VCaP (cell line): ENCODE results near the gene TMEM184B.

Experiments used
- H3K27ac ChIP-seq: fragments of 450-650 bp; 2 replicates; pipeline ENCODE4 v1.5.1; 2017
- TF ChIP-seq, protein P1 (sequence below): fragments of 450-650 bp; conservative IDR thresholded peaks from 2 replicates; pipeline ENCODE4 v1.5.1; 2017; ENCODE audit warnings: mild to moderate bottlenecking, moderate library complexity

TMEM184B gene

DNA sequence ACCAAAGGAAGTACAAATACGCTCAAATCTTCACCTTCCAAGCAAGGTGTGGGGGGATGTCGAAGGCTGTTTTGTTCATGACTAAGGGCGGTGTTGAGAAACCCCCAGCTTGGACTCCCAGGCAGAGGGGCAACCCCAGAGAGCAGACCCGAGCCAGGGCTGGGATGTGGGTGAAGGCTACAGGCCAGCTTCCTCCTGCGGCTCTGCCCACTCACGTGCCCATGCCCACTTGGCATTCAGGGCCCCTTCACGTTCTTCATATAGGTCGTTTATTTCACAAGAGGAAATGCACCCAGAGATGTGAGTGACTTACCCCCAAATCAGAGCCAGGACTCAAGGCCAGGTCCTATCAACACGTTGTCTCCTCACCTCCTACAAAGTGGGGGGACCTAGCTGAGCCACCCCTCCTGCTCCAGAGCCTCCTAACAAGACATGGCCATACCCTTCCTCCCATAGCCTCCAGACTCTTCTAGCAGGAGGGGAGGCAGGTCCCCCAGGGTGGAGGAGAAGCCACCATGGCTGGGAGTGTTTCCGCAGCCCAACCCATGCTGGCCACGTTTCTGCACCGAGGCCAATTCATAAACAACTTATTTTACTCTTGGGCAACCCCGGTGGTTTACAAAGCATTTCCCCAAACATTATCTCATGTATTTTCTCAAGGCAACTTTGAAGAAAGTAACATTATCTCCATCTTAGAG is 22.0 kb downstream of the TMEM184B start:
- H3K27ac ChIP-seq: no peak overlapping the region
- TF ChIP-seq, protein P1, sequence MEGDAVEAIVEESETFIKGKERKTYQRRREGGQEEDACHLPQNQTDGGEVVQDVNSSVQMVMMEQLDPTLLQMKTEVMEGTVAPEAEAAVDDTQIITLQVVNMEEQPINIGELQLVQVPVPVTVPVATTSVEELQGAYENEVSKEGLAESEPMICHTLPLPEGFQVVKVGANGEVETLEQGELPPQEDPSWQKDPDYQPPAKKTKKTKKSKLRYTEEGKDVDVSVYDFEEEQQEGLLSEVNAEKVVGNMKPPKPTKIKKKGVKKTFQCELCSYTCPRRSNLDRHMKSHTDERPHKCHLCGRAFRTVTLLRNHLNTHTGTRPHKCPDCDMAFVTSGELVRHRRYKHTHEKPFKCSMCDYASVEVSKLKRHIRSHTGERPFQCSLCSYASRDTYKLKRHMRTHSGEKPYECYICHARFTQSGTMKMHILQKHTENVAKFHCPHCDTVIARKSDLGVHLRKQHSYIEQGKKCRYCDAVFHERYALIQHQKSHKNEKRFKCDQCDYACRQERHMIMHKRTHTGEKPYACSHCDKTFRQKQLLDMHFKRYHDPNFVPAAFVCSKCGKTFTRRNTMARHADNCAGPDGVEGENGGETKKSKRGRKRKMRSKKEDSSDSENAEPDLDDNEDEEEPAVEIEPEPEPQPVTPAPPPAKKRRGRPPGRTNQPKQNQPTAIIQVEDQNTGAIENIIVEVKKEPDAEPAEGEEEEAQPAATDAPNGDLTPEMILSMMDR: no peak

DNA sequence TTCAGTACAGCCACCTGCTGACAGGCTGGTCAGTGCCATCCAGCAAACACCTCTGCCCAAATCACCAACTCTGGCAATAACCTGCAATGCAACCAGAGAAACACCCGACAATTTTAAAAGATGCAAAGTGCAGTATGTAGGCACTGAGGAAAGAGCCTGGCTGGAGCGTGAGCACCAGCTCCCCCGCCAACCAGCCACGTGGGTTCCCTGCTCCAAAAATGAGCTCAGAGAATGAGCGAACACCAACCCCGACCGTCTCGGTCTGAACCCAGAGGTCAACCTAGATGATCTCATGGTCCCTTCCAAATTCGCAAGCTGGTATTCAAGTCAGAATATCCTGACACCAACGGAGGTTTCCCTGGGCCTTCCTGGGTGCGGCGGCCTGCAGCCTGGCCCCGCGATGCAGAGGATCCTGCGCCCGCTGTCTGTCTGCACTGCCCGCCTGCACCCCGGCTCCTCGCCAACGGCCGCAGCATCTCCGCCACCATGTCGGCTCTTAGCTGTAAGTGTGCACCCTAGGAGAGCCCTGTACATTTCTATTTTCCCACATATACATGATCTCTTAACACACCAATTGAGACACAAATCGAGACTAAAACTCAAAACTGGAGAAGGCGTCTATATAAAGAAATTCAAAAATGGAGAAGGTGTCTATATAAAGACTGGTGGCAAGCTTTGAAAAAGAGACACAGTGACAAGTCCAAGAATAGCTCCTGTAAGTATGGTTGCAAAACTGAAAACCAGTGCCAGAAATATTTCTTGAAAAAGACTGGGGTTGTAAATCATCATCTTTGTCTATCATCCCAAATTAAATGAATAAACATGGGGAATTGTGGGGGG is 22.8 kb downstream of the TMEM184B start:
- TF ChIP-seq, protein P1: no peak
- no peak overlapping the region for H3K27ac ChIP-seq

DNA sequence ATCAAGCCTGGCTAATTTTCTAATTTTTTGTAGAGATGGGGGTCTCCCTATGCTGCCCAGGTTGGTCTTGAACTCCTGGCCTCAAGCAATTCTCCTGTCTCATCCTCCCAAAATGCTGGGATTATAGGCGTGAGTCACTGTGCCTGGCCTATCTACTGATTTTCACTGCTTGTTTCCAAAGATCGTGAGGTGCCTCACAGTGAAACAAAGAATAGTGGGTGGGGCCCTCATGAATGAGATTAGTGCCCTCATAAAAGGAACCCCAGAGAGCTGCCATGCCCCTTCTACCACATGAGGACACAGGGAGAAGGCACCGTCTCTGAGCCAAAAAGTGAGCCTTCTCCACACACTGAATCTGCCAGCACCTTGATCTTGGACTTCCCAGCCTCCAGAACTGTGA is 23.5 kb downstream of the TMEM184B start:
- TF ChIP-seq, protein P1: no peak
- no peak overlapping the region for H3K27ac ChIP-seq

DNA sequence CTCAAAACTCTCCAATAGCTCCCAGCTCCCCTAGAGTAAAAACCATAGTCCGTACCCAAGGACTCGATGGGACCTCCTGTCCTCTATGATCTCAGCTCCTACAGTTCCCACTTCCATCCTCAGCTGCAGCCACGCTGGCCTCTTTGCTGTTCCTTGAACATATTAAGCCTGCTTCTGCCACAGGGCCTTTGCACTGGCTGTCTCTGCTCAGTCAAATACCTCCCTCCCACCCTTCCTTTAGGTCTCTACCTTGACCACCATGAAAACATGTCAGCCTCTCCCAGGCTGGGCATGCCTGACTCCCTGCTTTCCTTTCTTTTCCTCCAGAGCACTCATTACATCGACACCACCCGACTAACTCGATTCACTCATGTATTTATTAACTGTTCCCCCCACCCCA is 24.5 kb downstream of the TMEM184B start:
- TF ChIP-seq, protein P1: no peak
- no peak overlapping the region for H3K27ac ChIP-seq

DNA sequence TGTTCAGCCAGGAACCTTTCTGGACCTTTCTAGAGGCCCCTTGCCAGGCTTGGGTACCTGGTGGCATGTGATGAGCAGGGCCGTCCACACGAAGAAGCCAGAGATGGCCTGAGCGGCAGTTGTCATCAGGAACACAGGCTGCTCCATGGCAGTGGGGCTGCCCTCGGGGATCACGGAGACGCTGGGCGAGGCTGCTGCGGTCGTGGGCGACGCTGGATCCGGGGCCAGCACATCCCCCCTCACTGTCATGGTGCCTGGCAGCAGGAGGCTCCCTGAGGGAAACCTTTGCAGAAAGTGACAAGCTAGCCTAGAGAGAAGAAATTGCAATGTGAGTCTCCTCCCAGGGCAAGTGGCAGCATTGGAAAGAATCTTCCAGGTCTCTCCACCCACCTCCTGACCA is 25.1 kb downstream of the TMEM184B start:
- TF ChIP-seq, protein P1: no peak
- no peak overlapping the region for H3K27ac ChIP-seq

DNA sequence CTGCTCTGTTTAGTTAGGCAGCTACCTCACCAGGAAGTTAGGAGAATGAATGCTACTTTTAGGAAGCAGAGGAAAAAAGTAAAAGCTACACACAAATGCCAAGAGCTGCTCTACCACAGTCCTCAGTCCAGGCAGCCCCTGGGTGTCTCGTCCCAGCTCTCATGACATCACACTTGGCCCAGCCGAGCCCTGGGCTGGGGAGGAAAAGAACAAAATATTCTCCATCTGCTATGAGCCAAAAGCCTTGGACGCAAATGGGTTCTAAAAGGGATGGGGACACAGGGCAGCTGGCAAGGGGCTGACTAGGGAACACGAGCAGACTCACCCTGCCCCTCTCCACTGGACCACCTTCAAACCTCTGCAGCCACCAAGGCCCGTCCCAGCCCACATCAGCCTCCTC is 26.1 kb downstream of the TMEM184B start:
- H3K27ac ChIP-seq: no peak overlapping the region
- TF ChIP-seq, protein P1: no peak

DNA sequence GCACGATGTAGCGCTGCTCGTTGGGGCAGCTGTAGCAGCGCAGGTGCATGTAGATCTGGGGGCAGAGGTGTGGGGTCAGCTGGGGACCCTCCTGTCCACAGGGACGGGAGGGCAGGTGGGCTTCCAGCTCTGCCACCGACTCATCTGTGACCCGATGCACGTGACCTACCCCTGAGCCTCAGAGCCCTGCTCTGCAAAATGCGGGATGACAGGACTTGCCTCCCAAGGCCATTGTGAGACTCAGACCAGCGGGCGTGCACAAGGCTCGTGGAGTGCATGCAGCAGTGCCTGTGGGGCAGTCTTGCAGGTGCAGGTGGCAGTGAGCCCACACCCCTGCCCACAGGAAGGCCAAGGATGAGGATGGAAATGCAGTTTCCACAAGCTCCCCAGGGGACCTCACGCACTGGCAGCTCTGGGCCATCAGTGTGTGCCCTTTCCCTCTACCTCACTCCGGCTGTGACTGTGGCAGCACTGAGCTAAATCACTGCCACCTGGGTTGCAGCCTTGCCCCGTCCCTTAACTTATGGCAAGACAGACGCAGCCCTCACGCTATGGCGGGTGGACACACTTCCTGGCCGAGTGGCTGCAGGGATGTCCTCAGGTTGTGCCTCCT is 26.7 kb downstream of the TMEM184B start:
- H3K27ac ChIP-seq: no peak overlapping the region
- TF ChIP-seq, protein P1: no peak
